ENCODE measurements around the gene ITPRIP. TPM values are rescaled to one million over a fixed set of nuclear protein-coding genes. Genes with fewer than 3 reads are reported as not detected.
A peak's percentile ranks its signal among the peaks of the same experiment; 100 is the strongest.

ITPRIP gene
- total RNA-seq, 4 donors from 2014 or later = 77.8 to 182 (median 141) TPM

GRCh38 chr10:104281694-104282093 lies 56.6 kb downstream of the ITPRIP start:
- DNase-seq (ENCODE audit: low spot score in 2 of 2) = no peak
- intact Hi-C loops (cut with DNase I; ENCODE audit: low total_unique reads) = no loop called here
- TF ChIP-seq POLR2A (IDR thresholded peaks at IDR 0.05) = no peak
- no peak for TF ChIP-seq CTCF (IDR thresholded peaks at IDR 0.05)
- 81 to 92% methylated on average over 3 of the region's 3 CpGs for WGBS, 2 donors
- no peak overlapping the region for H3K4me3 ChIP-seq (ENCODE audit: low read depth, poor library complexity, severe bottlenecking)

GRCh38 chr10:104279550-104280259 lies 58.6 kb downstream of the ITPRIP start:
- TF ChIP-seq POLR2A (IDR thresholded peaks at IDR 0.05) = no peak
- no peak for TF ChIP-seq CTCF (IDR thresholded peaks at IDR 0.05)
- intact Hi-C loops (cut with DNase I; ENCODE audit: low total_unique reads) = no loop called here
- DNase-seq (ENCODE audit: low spot score in 2 of 2) = no peak
- no peak overlapping the region for H3K4me3 ChIP-seq (ENCODE audit: low read depth, poor library complexity, severe bottlenecking)
- WGBS, 2 donors = 96 to 97% methylated on average over 3 of the region's 3 CpGs

- intact Hi-C loops (cut with DNase I; ENCODE audit: low total_unique reads) = no loop called here
Measured at GRCh38 chr10:104277785-104278184, 60.5 kb downstream of the ITPRIP start.

GRCh38 chr10:104276192-104276591 lies 62.1 kb downstream of the ITPRIP start:
- no peak for TF ChIP-seq POLR2A (IDR thresholded peaks at IDR 0.05)
- no peak for TF ChIP-seq CTCF (IDR thresholded peaks at IDR 0.05)
- WGBS, 2 donors = 74 to 80% methylated on average over 1 of the region's 1 CpG
- H3K4me3 ChIP-seq (ENCODE audit: low read depth, poor library complexity, severe bottlenecking) = no peak overlapping the region
- intact Hi-C loops (cut with DNase I; ENCODE audit: low total_unique reads) = no loop called here
- DNase-seq (ENCODE audit: low spot score in 2 of 2) = no peak

More at GRCh38 chr10:104277785-104278184, 60.5 kb downstream of the ITPRIP start:
- 77 to 83% methylated on average over 2 of the region's 2 CpGs for WGBS, 2 donors
- no peak for DNase-seq (ENCODE audit: low spot score in 2 of 2)
- H3K4me3 ChIP-seq (ENCODE audit: low read depth, poor library complexity, severe bottlenecking) = no peak overlapping the region
- TF ChIP-seq POLR2A (IDR thresholded peaks at IDR 0.05) (no peak), CTCF (IDR thresholded peaks at IDR 0.05) (no peak)

GRCh38 chr10:104274762-104275721 lies 63.2 kb downstream of the ITPRIP start:
- no peak for DNase-seq (ENCODE audit: low spot score in 2 of 2)
- WGBS, 2 donors = 12 to 22% methylated on average over 38 to 42 of the region's 42 CpGs

More at GRCh38 chr10:104274762-104275721, 63.2 kb downstream of the ITPRIP start:
- no peak for TF ChIP-seq POLR2A (IDR thresholded peaks at IDR 0.05)
- TF ChIP-seq CTCF (IDR thresholded peaks at IDR 0.05) = peak in 1 of 3 donors; percentile 32
- no peak overlapping the region for H3K4me3 ChIP-seq (ENCODE audit: low read depth, poor library complexity, severe bottlenecking)
- intact Hi-C loops (cut with DNase I; ENCODE audit: low total_unique reads) = no loop called here

Data from lower leg skin (tissue), 4 donors.